Measurements from ENCODE around the gene ADAMTS17.

DNA sequence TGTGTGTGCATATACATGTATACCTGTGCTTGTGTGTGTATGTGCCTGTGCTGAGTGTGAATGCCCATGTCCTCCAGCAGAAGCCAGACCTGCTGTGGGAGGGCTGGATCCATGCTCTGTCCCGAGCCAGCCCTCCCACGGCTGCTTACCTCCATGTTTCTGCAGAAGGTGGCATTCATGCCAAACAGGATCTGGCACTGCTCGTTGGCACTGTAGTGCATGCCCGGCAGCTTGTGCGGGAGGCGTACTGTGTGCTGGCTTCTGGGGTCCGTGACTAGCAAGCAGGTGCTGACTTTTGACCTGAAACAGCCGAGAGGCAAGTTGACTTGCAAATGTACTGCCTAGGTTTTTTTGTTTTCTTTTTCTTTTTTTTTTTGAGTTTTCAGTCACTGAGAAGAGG, 189.3 kb downstream of the ADAMTS17 start:
- TF ChIP-seq, protein P1, sequence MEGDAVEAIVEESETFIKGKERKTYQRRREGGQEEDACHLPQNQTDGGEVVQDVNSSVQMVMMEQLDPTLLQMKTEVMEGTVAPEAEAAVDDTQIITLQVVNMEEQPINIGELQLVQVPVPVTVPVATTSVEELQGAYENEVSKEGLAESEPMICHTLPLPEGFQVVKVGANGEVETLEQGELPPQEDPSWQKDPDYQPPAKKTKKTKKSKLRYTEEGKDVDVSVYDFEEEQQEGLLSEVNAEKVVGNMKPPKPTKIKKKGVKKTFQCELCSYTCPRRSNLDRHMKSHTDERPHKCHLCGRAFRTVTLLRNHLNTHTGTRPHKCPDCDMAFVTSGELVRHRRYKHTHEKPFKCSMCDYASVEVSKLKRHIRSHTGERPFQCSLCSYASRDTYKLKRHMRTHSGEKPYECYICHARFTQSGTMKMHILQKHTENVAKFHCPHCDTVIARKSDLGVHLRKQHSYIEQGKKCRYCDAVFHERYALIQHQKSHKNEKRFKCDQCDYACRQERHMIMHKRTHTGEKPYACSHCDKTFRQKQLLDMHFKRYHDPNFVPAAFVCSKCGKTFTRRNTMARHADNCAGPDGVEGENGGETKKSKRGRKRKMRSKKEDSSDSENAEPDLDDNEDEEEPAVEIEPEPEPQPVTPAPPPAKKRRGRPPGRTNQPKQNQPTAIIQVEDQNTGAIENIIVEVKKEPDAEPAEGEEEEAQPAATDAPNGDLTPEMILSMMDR (IDR thresholded peaks at IDR 0.05; ENCODE audit: poor library complexity): no peak
- no peak for TF ChIP-seq EZH2 (IDR thresholded peaks at IDR 0.05; ENCODE audit: borderline replicate concordance)

Measured in hepatocyte (in vitro differentiated cells).